HCT116 (cell line): ENCODE measurements around the gene NAA25. TPM values are rescaled to one million over a fixed set of nuclear protein-coding genes. Genes with fewer than 3 reads are reported as not detected.

Source experiments
- ATAC-seq: fragments of 200-7000 bp; cut with Tn5 transposase; 2 replicates; pipeline ENCODE4 v1.9.1; 2020; ENCODE audit warnings: mild to moderate bottlenecking, moderate library complexity
- BruUV-seq: library from RNA; stranded (reverse); fragments of 400-500 nt; replicated peaks from 2 replicates; lab custom pipeline; 2021; lab: Mats Ljungman, UMichigan
- CTCF ChIA-PET: fragments of 300-600 bp; sonication (Branson Sonifier 250); formaldehyde crosslinking; loops from one replicate; lab custom pipeline; 2021; ENCODE audit warnings: antibody characterized with exemption; lab: Charles Lee
- POLR2A ChIA-PET: fragments of 300-600, 350-600 bp; sonication (Branson Sonifier 250); formaldehyde crosslinking; loops from one replicate; lab custom pipeline; 2021; ENCODE audit warnings: antibody characterized with exemption; lab: Charles Lee
- RAD21 ChIA-PET, 2 experiments: fragments of 300-600 bp; sonication (Branson Sonifier 250); formaldehyde crosslinking; loops; one replicate each; lab custom pipeline; 2023; ENCODE audit warnings: low total read pairs in 2 of 2; ENCODE audit not compliant: uncharacterized antibody in 2 of 2, unreplicated experiment in 2 of 2, low non-redundant PET in 1 of 2; lab: Charles Lee
- DNase-seq: peaks from one replicate; pipeline ENCODE4 v3.0.0-alpha.2; 2010; ENCODE audit warnings: low read depth, low spot score
- H2AFZ ChIP-seq: fragments of 200-600 bp; shearing (Covaris generic), sonication (generic); 2 replicates; pipeline ENCODE4 v1.6.1; 2017; ENCODE audit warnings: low read depth, mixed run types, mixed read lengths, antibody characterized with exemption, low read length; ENCODE audit not compliant: poor library complexity, severe bottlenecking
- H3K27ac ChIP-seq: 2 replicates; pipeline ENCODE4 v1.5.1; 2012; ENCODE audit warnings: low read depth, low read length
- H3K27me3 ChIP-seq: fragments of 200-600 bp; sonication (generic); 2 replicates; pipeline ENCODE4 v1.6.1; 2016; ENCODE audit warnings: mixed run types, low read length, mixed read lengths; ENCODE audit not compliant: insufficient read depth
- H3K36me3 ChIP-seq, 2 experiments: fragments of 200-500 bp in 1 of 2; fragments of 200-600 bp in 1 of 2; sonication (Bioruptor generic) in 1 of 2; sonication (generic) in 1 of 2; 2 replicates each; pipeline versions ENCODE4 v1.5.1 to v1.6.1; 2014 to 2016; ENCODE audit warnings: low read length in 2 of 2, inconsistent platforms in 1 of 2, mixed read lengths in 1 of 2, mixed run types in 1 of 2; ENCODE audit not compliant: insufficient read depth in 2 of 2, control insufficient read depth in 1 of 2
- H3K4me1 ChIP-seq, 2 experiments: fragments of 200-600 bp in 1 of 2; sonication (generic) in 1 of 2; 2 replicates each; pipeline versions ENCODE4 v1.5.1 to v1.6.1; 2012 to 2017; ENCODE audit warnings: low read length in 2 of 2, inconsistent platforms in 1 of 2, mild to moderate bottlenecking in 1 of 2, mixed read lengths in 1 of 2, mixed run types in 1 of 2, moderate library complexity in 1 of 2; ENCODE audit not compliant: insufficient read depth in 2 of 2, control insufficient read depth in 1 of 2
- H3K4me2 ChIP-seq: fragments of 200-600 bp; sonication (generic); 2 replicates; pipeline ENCODE4 v1.6.1; 2017; ENCODE audit warnings: mixed run types, low read length, mixed read lengths
- H3K4me3 ChIP-seq, 2 experiments: fragments of 200-600 bp in 1 of 2; sonication (generic) in 1 of 2; replicated peaks in 1 of 2; 2 replicates each; pipeline ENCODE4 v1.5.1; 2011 to 2016; ENCODE audit warnings: low read length in 2 of 2, control low read depth in 1 of 2, low read depth in 1 of 2, mild to moderate bottlenecking in 1 of 2, mixed read lengths in 1 of 2, mixed run types in 1 of 2
- H3K79me2 ChIP-seq: fragments of 200-600 bp; sonication (generic); 2 replicates; pipeline ENCODE4 v1.6.1; 2017; ENCODE audit warnings: mild to moderate bottlenecking, mixed run types, low read length, moderate library complexity, mixed read lengths; ENCODE audit not compliant: insufficient read depth
- H3K9ac ChIP-seq: fragments of 200-600 bp; sonication (generic); 2 replicates; pipeline ENCODE4 v1.6.1; 2016; ENCODE audit warnings: low read length, mixed read lengths
- H3K9me2 ChIP-seq: fragments of 200-600 bp; sonication (generic), shearing (Covaris generic); 2 replicates; pipeline ENCODE4 v1.6.1; 2017; ENCODE audit warnings: mixed run types, mild to moderate bottlenecking, moderate library complexity; ENCODE audit not compliant: insufficient read depth
- H3K9me3 ChIP-seq, 2 experiments: fragments of 200-500 bp in 1 of 2; fragments of 200-600 bp in 1 of 2; sonication (Bioruptor generic) in 1 of 2; sonication (generic) in 1 of 2; 2 replicates each; pipeline ENCODE4 v1.6.1; 2014 to 2017; ENCODE audit warnings: low read length in 2 of 2, mixed read lengths in 2 of 2, inconsistent platforms in 1 of 2, low read depth in 1 of 2, mild to moderate bottlenecking in 1 of 2, mixed run types in 1 of 2, moderate library complexity in 1 of 2; ENCODE audit not compliant: control insufficient read depth in 1 of 2, insufficient read depth in 1 of 2
- H4K20me1 ChIP-seq: fragments of 200-600 bp; sonication (generic), shearing (Covaris generic); 2 replicates; pipeline ENCODE4 v1.6.1; 2017; ENCODE audit warnings: mixed run types, mild to moderate bottlenecking, moderate library complexity; ENCODE audit not compliant: insufficient read depth
- ATF3 ChIP-seq: IDR thresholded peaks from 2 replicates; pipeline ENCODE4 v1.6.1; 2012
- CBX3 ChIP-seq: IDR thresholded peaks from 2 replicates; pipeline ENCODE4 v1.6.1; 2012; ENCODE audit warnings: low read depth
- CTCF ChIP-seq, 3 experiments: fragments of 200-600 bp in 1 of 3; sonication (generic) in 1 of 3; IDR thresholded peaks in 2 of 3; conservative IDR thresholded peaks in 1 of 3; 2 replicates each; pipeline ENCODE4 v1.5.1; 2012 to 2017; ENCODE audit warnings: low read depth in 2 of 3, low read length in 2 of 3, antibody characterized with exemption in 1 of 3, borderline replicate concordance in 1 of 3, control low read depth in 1 of 3, mild to moderate bottlenecking in 1 of 3, mixed read lengths in 1 of 3, mixed run types in 1 of 3, moderate library complexity in 1 of 3; ENCODE audit not compliant: insufficient read depth in 1 of 3
- EGR1 ChIP-seq: IDR thresholded peaks from 2 replicates; pipeline ENCODE4 v1.6.1; 2012; ENCODE audit warnings: low read depth
- FOSL1 ChIP-seq: IDR thresholded peaks from 2 replicates; pipeline ENCODE4 v1.6.1; 2012; ENCODE audit warnings: low read depth
- POLR2A ChIP-seq: IDR thresholded peaks from 2 replicates; pipeline ENCODE4 v1.7.0; 2011; ENCODE audit warnings: borderline replicate concordance; ENCODE audit not compliant: insufficient read depth, insufficient read length; ENCODE audit errors: extremely low read depth
- POLR2AphosphoS5 ChIP-seq: IDR thresholded peaks from 2 replicates; pipeline ENCODE4 v1.6.1; 2011; ENCODE audit warnings: mild to moderate bottlenecking, low read depth, low read length, moderate library complexity
- RAD21 ChIP-seq: IDR thresholded peaks from 2 replicates; pipeline ENCODE4 v1.6.1; 2012; ENCODE audit warnings: low read depth, mild to moderate bottlenecking
- REST ChIP-seq: IDR thresholded peaks from 2 replicates; pipeline ENCODE4 v1.6.1; 2012; ENCODE audit warnings: low read depth
- SP1 ChIP-seq: IDR thresholded peaks from 2 replicates; pipeline ENCODE4 v1.6.1; 2012; ENCODE audit warnings: low read depth
- ZNF274 ChIP-seq: fragments of 200-500 bp; sonication (Bioruptor generic); IDR thresholded peaks from 2 replicates; pipeline ENCODE4 v1.6.1; 2014; ENCODE audit warnings: mild to moderate bottlenecking, low read depth, low read length, inconsistent platforms
- intact Hi-C: fragments of 100-400 bp; cut with micrococcal nuclease; formaldehyde crosslinking; loops from 2 replicates; pipeline ENCODE4 v1.10.0; 2022
- total RNA-seq: library from RNA; stranded (reverse); gene quantifications from one replicate; pipeline ENCODE4 v1.2.1, GENCODE V29; 2021; ENCODE audit not compliant: unreplicated experiment

NAA25 gene
- total RNA-seq, 1 experiment from 2014 or later = 56.6 TPM

- Histone ChIP-seq H3K4me1 (0 out of 4 replicates have a peak, but pooled peaks cover 0 to 2% of the 10 kb centered on the region in 2 experiments), H3K27ac (no peak overlapping the region), H3K9me3 (no peaks in the 10 kb centered on the region), H4K20me1 (no peaks in the 10 kb centered on the region), H3K9me2 (no peaks in the 10 kb centered on the region), H3K79me2 (no peaks in the 10 kb centered on the region), H3K4me3 (no peak overlapping the region), H3K36me3 (no peaks in the 10 kb centered on the region), H3K4me2 (no peak overlapping the region), H2AFZ (no peak overlapping the region), H3K27me3 (no peaks in the 10 kb centered on the region), H3K9ac (no peak overlapping the region)
- ChIA-PET RAD21 (no interaction called here), POLR2A (no interaction called here), CTCF (no interaction called here)
- intact Hi-C loops = no loop called here
- ATAC-seq (no peak), DNase-seq (no peak)
- BruUV-seq = no TSS peak
- TF ChIP-seq RAD21 (no peak), EGR1 (no peak), POLR2A (no peak), ZNF274 (no peak), SP1 (no peak), CTCF (IDR thresholded peaks at IDR 0.05 in 2 of 3, conservative IDR thresholded peaks at IDR 0.05 in 1 of 3; ENCODE audit: borderline replicate concordance in 1 of 3, insufficient read depth in 1 of 3, low read depth in 2 of 3, low read length in 2 of 3) (no peak), ATF3 (no peak), POLR2AphosphoS5 (no peak), FOSL1 (no peak), REST (no peak), CBX3 (no peak)
Observed at GRCh38 chr12:111991946-111992345, 116.6 kb downstream of the NAA25 start.
